GM21367 (cell line): Measurements from ENCODE around the gene TSHZ2.
"Not testable (repeated sequence)": the region's sequence is repeated elsewhere in the genome, so short reads cannot be mapped to it uniquely, and the experiment has no call there.

Experiments
- ATAC-seq: cut with Tn5 transposase; IDR thresholded peaks from one replicate; pipeline ENCODE4 v1.9.1; 2021; ENCODE audit not compliant: unreplicated experiment

Gene TSHZ2

DNA sequence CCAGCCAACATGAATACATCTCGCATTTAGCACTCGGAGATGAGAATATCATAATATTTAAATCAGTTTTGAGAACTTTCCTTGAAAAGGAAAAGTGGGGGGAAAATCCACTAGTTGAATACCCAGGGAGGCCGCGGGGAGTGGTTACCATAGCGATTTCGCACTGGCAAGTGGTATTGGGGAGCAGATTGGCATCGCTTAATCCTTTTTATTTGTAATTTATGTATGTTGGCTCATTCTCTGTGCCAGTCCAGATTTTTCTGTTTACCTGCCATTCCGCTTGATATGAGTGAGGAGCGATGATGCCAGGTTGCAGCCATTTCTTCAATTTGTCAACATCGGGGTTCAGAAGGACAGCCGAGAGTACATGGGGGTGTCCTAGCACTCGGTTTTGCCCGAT lies 329.7 kb downstream of the TSHZ2 start:
- ATAC-seq = no peak

DNA sequence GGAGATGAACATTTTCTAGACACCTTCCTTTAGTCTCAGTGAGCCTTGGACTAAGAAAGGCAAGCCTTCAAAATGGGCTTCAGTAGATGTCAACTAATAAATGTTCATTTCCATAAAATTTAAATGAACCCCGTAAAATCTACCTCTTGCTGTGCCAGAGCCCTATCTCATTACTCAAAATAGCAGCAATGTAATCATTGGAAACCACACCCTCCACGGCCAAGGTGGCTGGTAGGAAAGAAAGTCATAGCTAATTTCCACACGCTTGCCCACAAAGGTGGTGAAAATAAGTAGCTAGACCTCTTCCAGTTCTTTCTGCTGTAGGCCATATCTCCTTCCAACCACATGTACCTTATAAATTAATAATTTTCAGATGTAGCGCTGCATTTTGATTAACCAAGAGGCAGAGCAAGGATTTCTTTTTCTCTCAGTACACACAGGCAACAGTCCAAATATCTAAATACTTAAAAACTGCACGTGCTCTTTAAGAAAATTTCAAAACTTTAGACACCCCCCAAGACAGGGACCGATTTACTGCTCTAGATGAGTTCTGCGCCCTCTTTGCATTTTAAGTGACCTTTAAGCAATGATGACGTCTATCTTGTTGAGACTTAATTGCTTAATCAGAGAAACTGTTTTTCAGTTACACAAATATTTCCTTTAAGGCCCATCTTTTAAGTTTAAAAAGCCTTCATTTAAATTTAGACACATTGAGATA lies 330.7 kb downstream of the TSHZ2 start:
- no peak for ATAC-seq

DNA sequence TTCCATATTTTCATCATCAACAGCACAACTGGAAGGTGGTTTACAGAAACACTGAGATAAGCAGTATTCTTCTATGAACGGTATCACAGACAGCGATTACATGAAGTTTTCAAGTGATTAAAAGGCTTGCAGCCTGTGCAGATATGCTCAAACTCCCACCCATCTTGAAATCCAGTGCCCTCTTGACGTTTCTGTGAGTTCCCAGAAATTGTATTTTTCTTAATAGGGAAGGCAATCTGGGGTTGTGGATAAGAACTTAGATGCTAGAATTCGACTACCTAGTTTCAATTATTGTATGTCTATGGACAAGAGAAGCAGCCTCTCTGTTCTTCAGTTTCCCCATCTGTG lies 331.2 kb downstream of the TSHZ2 start:
- no peak for ATAC-seq

DNA sequence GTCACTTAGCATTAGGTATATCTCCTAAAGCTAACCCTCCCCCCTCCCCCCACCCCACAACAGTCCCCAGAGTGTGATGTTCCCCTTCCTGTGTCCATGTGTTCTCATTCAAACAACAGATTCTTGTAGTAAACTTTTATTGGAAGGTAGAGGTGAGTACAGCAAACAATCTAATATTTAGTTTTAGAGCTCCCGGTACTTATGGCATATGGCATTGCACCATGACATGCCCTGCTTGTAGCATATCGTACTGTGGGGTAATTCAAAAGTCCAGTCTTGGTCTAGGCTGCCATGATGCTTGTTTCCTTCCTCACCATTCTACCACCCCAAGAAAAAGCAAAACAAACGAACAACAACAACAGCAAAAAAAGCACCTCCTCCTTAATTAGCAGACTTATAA lies 332.0 kb downstream of the TSHZ2 start:
- ATAC-seq = no peak

DNA sequence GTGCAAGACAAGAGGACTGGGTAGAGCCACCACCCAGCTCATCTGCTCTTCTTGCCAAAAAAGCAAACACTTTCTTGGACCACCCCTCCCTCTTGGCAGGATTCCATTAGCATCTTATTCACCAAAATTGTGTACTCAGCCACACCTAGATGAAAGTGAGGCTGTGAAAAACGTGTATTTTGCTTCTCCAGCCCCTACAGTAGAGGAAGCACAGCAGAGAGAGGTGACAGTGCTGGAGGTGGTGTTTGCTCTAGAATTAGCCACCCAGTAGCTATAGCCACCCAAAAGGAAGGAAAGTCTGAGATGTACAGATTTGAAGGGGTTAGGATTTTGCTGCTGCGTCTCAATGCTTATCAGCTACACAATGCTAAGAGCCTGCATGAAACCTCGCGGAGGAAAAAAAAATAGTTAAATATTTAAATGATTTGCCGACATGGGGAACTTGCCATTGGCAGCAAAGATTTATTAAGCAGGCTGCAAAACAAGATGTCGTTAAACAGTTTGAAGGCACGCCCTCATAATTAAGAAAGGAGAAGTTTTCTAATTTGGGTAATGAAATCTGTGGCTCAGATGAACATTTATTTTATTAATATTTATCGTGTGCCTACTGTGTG lies 334.1 kb downstream of the TSHZ2 start:
- ATAC-seq = no peak

DNA sequence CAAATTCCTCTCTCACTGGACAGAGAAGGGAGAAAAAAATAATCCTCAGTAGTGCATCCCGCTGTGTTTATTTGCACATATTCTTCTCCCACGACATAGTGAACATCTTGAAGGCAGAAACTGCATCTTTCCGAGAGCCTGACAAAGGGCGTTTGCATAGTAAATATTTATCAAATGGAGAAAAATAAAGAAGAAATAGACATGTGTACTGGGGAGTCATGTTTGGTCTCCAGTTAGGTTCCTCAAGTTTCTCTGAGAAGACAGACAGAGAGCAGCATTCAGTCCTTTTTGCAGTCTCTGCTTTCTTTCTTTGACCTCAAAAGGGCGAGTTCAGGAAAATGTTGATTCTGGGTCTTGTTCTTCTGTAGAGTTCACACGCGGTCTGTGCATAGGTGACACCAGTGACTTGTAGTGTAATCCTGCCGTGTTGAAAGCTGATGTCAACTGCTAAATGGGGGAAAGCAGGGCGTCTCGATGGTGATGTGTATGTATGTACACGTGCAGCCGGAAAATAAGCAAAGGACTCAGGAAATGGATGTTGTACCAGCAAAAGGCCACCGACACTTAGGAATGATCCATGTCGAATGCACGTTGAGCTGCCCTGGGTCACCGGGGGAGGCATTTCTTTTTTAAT lies 335.9 kb downstream of the TSHZ2 start:
- no peak for ATAC-seq

DNA sequence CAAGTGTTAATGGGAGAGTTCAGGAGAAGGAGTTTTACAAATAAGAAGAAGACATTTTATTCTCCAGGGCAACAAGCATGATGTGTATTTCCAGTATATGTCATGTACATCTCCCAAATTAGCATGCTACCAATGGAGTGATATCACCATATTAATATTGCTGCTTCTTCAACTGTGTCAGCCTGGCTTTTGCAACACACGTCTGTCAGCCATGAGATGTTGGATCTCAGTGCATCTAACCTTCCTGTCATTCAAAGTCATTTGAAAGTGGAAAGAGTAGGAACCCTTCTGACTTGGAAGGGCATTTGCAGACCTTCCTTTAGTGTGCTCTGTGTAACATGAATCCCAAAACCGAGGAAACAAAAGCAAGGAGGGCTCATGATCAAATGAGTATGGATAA lies 337.4 kb downstream of the TSHZ2 start:
- ATAC-seq = no peak

DNA sequence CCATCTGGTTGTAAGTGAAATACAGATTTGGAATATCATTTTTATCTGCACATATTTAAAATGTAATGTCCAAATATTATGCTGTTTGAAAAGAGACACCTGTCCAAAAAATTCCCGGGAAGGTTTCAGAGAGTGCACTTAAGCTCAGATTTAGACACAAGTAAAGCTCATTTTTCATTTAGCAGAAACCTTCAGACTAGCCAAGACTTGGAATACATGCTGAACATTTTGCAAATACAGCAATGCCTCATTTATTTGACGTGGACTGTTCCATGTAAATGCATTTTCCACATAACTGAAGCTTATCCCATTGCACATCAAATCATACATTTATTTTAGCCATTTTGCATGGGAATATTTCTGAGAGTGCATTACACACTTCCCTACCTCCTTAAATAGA lies 340.8 kb downstream of the TSHZ2 start:
- no peak for ATAC-seq

DNA sequence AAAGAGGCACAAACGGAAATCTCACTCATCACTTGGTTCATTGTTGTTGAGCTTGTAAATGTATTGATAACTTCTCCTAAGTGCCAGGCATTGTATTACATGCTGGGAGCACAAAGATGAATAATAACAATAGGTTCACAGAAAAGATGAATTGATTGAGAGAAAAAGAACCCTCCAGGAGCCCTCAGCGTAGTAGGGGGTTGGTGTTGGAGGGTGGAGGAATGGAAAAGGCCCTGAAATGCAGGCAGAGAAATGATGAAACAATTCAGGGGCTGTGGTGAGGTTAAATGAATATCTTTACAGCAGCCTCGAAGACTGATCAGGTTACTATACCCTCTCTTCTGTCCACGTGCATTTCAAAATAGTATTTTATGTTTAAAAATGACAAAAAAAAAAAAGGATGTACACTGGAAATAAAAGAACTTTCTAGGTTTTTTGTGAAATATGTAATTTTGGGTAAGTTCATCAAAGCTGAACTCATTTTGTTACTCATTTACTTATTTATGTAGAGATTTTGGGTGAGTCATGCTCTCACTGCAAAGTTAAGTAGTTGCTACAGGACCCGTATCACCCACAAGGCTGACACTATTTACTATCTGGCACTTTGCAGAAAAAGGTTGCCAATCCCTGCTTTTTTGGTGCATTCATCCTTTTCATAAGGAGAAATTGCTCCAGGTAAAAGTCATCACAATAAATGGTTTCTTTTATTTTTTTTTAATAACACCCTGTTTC lies 344.2 kb downstream of the TSHZ2 start:
- no peak for ATAC-seq

DNA sequence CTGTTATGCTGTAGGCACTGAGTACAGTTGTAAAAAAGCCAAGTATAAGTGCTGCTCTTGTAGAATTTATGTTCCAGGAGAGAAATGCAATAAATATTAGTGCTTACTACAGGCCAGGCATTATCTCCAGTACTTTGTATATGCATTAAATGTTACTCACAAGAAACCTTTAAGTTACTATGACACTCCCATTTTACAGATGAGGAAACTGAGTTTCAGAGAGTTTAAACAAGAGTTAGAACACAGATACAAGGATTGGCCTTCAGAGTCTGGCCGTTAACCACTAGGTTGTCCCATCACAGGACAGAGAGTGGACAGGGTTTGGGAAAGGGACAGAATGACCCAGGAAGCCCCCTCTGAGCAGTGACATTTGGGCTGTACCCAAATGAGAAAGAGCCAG lies 347.0 kb downstream of the TSHZ2 start:
- no peak for ATAC-seq

DNA sequence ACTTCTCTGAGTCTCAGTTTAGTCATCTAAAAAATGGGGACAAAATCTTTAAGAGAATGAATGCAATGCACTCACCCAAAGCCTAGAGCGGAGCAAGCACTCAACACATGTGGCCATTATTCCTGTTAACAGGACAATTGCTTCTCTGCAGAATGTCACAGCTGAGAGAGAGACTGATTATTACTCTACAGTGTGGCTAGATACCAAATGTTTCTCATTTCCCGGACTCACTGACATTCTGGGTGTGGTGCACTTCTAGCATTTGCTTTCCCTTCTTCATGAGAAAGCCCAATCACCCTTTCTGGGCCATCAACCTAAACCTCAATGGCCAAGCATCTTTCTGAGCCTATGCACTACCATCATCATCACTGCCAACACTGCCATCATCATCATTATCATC lies 347.6 kb downstream of the TSHZ2 start:
- ATAC-seq = no peak

DNA sequence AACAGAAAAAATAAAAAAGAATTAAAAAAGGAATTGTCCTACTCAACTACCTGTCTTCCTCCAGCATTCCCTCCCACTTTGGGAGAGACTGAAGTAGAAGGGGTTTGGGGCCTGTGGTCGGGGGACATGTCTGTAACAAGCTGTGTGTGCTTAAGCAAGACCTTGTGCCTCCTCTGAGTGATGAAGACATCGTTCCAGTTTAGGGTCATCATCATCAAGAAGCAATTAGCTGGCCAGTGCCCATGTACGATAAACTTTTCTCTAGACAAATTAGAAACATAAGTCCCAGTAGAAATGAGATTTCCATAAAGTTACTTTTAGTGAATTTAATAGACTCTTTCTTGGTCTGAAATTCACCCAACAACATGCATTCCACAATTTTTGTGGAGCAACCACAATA lies 348.5 kb downstream of the TSHZ2 start:
- ATAC-seq = no peak

DNA sequence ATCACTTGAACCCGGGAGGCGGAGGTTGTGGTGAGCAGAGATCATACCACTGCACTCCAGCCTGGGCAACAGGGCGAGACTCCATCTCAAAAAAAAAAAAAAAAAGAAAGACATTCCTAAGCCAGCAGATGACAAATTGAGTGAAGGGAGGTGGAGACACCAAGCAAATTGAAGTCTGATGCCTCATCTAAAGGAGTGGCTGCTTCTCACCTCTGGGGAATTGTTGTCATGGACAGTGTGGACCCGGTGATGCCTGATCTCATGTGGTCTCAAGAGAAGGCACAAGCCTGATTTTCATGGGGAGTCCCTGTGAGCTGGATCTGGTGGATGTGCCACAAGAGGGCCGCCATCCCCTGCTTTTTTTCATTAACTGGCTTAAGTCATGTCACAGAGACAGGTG lies 349.4 kb downstream of the TSHZ2 start:
- no peak for ATAC-seq

DNA sequence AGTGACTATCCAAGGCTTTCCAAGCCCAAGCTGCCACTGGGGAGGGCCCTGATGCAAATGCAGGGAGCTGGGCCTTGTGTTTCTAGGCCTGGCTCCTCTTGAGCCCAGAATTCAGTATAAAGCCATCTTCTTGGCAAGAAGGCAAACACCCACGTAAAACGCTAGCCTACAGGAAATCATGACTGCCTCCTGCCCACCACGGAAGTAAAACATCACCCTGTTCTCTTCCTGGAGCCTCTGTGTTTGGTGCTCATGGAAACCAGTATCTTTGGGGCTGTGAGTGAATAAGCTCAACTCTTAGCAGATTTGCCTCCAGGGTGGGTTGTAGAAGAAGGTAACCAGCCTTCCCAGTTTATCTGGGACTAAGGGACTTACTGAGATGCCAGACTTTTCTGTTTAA lies 350.5 kb downstream of the TSHZ2 start:
- ATAC-seq = no peak

DNA sequence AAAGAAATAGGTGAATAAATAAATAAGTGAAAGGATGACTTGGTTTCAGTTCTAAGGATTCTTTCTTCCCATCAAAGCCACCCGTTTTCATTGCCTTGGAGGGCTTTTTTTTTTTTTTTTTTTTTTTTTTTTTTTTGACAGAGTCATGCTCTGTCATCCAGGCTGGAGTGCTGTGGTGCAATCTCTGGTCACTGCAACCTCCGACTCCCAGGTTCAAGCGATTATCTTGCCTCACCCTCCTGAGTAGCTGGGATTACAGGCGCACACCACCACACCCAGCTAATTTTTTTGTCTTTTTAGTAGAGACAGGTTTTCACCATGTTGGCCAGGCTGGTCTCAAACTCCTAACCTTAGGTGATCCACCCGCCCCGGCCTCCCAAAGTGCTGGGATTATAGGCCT lies 351.3 kb downstream of the TSHZ2 start:
- not testable (repeated sequence) for ATAC-seq

DNA sequence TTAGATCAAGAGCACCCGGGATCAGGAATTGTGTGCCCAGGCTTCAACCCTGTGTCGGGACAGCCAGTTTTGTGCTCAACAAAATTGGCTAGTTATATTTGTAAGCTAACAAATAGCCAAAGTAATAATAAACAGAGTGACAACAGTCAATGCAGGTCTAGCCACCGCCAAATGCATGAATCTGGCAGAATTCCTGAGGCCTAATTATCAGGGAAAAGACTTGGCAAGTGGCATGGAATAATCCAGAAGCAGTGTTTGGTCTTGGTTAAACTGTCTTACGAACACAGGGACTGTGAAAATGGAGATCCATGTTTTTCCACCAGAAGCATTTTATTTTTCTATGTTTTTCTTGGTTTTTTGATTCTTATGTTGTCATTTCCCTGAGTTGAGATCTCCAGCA lies 352.7 kb downstream of the TSHZ2 start:
- ATAC-seq = no peak

DNA sequence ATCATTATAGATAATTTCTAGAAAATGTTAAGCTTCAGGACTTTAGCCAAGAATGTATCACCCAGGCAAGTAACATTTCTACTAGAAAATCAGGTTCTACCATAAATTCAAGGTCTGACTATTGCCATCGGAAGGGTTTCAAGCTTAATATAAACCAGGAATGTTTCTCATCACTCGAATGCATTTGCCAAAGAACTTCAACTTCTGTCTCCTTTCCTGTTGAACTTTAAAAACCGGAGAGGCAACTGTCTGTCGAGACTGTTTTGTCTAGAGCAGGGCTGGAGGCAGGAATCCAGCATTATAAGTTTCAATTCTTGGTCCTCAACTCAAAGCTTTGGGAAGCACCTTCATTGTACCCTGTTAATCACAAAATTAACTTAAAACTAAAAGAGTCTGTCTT lies 356.8 kb downstream of the TSHZ2 start:
- ATAC-seq = no peak

DNA sequence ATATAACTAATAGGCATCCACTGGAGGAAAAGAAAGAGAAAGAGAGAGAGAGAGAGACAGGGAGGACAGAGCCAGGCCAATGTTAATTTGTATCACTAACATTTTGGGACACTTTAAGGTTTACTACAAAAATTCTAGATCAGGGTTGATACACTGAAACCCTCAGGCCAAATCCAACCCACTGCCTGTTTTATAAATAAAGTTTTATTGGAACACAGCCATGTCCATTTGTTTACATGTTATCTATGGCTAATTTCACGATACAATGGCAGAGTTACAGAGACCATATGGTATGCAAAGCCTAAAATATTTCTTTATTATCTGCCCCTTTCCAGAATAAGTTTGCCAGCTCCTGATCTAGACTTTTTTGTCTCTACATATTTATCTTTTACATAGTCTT lies 357.6 kb downstream of the TSHZ2 start:
- ATAC-seq = no peak

DNA sequence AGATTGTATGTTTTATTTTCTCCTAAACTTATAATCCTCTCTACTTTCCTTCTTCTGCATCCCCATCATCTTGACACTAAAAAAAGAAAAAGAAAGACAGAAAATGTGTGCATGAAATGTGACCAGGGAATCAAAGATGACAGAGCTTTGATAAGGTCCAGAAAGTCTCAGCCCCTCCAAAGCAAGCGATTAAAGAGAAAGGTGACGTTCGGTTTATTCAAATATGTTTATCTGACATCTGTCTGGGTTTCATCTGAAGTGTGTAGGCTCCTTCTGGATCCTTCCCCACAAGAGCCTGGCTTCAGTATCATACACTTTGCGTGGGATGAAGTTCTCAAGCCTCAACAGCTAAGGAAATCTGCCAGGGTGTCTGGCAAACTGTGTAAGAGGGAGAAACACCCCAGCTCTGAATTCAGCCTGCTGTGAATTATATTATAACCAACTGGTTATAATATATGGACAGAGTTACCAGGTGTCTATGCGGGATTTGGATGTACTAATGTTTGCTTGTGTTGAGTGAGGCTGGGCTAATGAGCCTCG lies 358.5 kb downstream of the TSHZ2 start:
- no peak for ATAC-seq

DNA sequence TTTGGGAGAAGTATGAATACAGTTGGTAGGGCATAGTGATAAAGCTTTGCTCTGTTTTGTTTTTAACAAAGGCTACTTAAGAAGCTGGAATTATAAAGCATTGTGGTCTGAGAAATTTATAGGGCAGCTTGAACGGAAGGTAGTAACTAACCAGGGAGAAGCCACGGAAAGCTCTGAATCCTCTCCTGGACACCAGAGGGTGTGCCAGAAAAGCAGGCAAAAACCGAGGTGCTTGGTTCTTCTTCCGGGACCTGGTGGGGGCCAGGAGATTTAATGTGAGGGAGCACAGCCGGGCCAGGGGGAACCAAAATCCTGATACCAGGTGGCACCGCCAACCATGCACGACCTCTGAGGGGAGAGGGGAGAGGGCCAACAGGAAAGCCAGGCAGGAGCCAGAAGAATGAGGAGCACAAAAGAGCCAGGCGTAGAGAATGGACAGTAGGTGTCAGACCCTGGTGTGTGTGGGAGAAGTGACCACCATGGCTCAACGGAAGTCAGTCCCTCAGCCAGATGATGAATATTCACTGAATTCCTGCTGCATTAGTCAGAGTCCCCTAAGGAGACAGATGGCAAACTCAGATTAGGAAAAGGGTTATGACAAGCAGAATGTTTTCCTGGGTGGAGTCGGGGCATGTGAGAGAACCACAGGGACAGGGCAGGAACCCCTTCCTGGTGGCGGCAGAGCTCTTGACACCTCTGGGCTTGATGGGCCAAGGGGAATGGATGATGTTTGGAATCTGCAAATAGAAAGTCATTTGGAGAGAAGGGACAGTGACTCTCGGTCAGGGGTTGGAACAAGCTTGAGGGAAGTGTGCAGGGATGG lies 359.2 kb downstream of the TSHZ2 start:
- ATAC-seq = no peak
